HCT116 (cell line): ENCODE measurements around the gene CCDC57.
A peak's percentile ranks its signal among the peaks of the same experiment; 100 is the strongest.

Experiments
- CEBPB ChIP-seq: IDR thresholded peaks from 2 replicates; pipeline ENCODE4 v1.6.1; 2012; ENCODE audit warnings: low read depth
- CTCF ChIP-seq, 3 experiments: fragments of 200-600 bp in 1 of 3; sonication (generic) in 1 of 3; IDR thresholded peaks in 2 of 3; conservative IDR thresholded peaks in 1 of 3; 2 replicates each; pipeline ENCODE4 v1.5.1; 2012 to 2017; ENCODE audit warnings: low read depth in 2 of 3, low read length in 2 of 3, antibody characterized with exemption in 1 of 3, borderline replicate concordance in 1 of 3, control low read depth in 1 of 3, mild to moderate bottlenecking in 1 of 3, mixed read lengths in 1 of 3, mixed run types in 1 of 3, moderate library complexity in 1 of 3; ENCODE audit not compliant: insufficient read depth in 1 of 3
- EGR1 ChIP-seq: IDR thresholded peaks from 2 replicates; pipeline ENCODE4 v1.6.1; 2012; ENCODE audit warnings: low read depth
- EZH2phosphoT487 ChIP-seq: fragments of 200-600 bp; IDR thresholded peaks from 2 replicates; pipeline ENCODE4 v1.6.1; 2018; ENCODE audit warnings: antibody characterized with exemption, borderline replicate concordance
- POLR2A ChIP-seq: IDR thresholded peaks from 2 replicates; pipeline ENCODE4 v1.7.0; 2011; ENCODE audit warnings: borderline replicate concordance; ENCODE audit not compliant: insufficient read depth, insufficient read length; ENCODE audit errors: extremely low read depth
- POLR2AphosphoS5 ChIP-seq: IDR thresholded peaks from 2 replicates; pipeline ENCODE4 v1.6.1; 2011; ENCODE audit warnings: mild to moderate bottlenecking, low read depth, low read length, moderate library complexity
- RAD21 ChIP-seq: IDR thresholded peaks from 2 replicates; pipeline ENCODE4 v1.6.1; 2012; ENCODE audit warnings: low read depth, mild to moderate bottlenecking
- REST ChIP-seq: IDR thresholded peaks from 2 replicates; pipeline ENCODE4 v1.6.1; 2012; ENCODE audit warnings: low read depth
- SRF ChIP-seq: IDR thresholded peaks from 2 replicates; pipeline ENCODE4 v1.6.1; 2012; ENCODE audit warnings: low read depth
- YY1 ChIP-seq: IDR thresholded peaks from 2 replicates; pipeline ENCODE4 v1.6.1; 2011; ENCODE audit warnings: low read length, low read depth, moderate library complexity, mild to moderate bottlenecking; ENCODE audit not compliant: insufficient replicate concordance; ENCODE audit errors: extremely low read depth
- ZBTB33 ChIP-seq: IDR thresholded peaks from 2 replicates; pipeline ENCODE4 v1.6.1; 2011; ENCODE audit warnings: mild to moderate bottlenecking, low read length, moderate library complexity; ENCODE audit not compliant: insufficient replicate concordance; ENCODE audit errors: extremely low read depth
- ZFX ChIP-seq: fragments of 450-650 bp; IDR thresholded peaks from 2 replicates; pipeline ENCODE4 v1.6.1; 2017
- ZNF274 ChIP-seq: fragments of 200-500 bp; sonication (Bioruptor generic); IDR thresholded peaks from 2 replicates; pipeline ENCODE4 v1.6.1; 2014; ENCODE audit warnings: mild to moderate bottlenecking, low read depth, low read length, inconsistent platforms

GRCh38 chr17:82103553-82104451, 108.8 kb downstream of the CCDC57 start:
- no peak for TF ChIP-seq YY1
- no peak for TF ChIP-seq EGR1
- no peak for TF ChIP-seq EZH2phosphoT487
- TF ChIP-seq CTCF (IDR thresholded peaks at IDR 0.05 in 2 of 3, conservative IDR thresholded peaks at IDR 0.05 in 1 of 3; ENCODE audit: borderline replicate concordance in 1 of 3, insufficient read depth in 1 of 3, low read depth in 2 of 3, low read length in 2 of 3), result no peak
- TF ChIP-seq RAD21, result no peak
- TF ChIP-seq SRF, result no peak
- no peak for TF ChIP-seq POLR2A
- no peak for TF ChIP-seq REST
- TF ChIP-seq CEBPB, result no peak
- TF ChIP-seq ZNF274, result no peak
- TF ChIP-seq POLR2AphosphoS5, result 0 out of 2 replicates have a peak, but pooled peaks have one; percentile 16
- TF ChIP-seq ZFX, result no peak
- TF ChIP-seq ZBTB33, result no peak
